NCI-H774 (cell line): ENCODE data around the gene CNKSR3.
A peak's percentile ranks its signal among the peaks of the same experiment; 100 is the strongest.

Experiments used
- DNase-seq: peaks from one replicate; lab custom pipeline; 2025; lab: John Stamatoyannopoulos, UW

CNKSR3 gene

GRCh38 chr6:154479351-154479769 lies 31.1 kb downstream of the CNKSR3 start:
- DNase-seq, result no peak

GRCh38 chr6:154478701-154479060 lies 31.8 kb downstream of the CNKSR3 start:
- no peak for DNase-seq

- no peak for DNase-seq
Measured at GRCh38 chr6:154478021-154478700, 32.3 kb downstream of the CNKSR3 start.

- DNase-seq, result no peak
Measured at GRCh38 chr6:154476494-154476893, 34.0 kb downstream of the CNKSR3 start.

GRCh38 chr6:154474648-154475428 lies 35.6 kb downstream of the CNKSR3 start:
- no peak for DNase-seq

GRCh38 chr6:154473324-154473723 lies 37.2 kb downstream of the CNKSR3 start:
- DNase-seq, result no peak

- peak; percentile 96 for DNase-seq
Measured at GRCh38 chr6:154471609-154472362, 38.7 kb downstream of the CNKSR3 start.

GRCh38 chr6:154469306-154469935 lies 41.1 kb downstream of the CNKSR3 start:
- DNase-seq, result no peak

- peak; percentile 37 for DNase-seq
Measured at GRCh38 chr6:154468760-154469159, 41.7 kb downstream of the CNKSR3 start.

GRCh38 chr6:154466971-154467679 lies 43.4 kb downstream of the CNKSR3 start:
- no peak for DNase-seq

- no peak for DNase-seq
Measured at GRCh38 chr6:154466139-154466538, 44.3 kb downstream of the CNKSR3 start.

GRCh38 chr6:154463573-154464419 lies 46.7 kb downstream of the CNKSR3 start:
- DNase-seq, result no peak

- DNase-seq, result no peak
Measured at GRCh38 chr6:154462425-154462824, 48.1 kb downstream of the CNKSR3 start.

- no peak for DNase-seq
Measured at GRCh38 chr6:154461348-154461747, 49.1 kb downstream of the CNKSR3 start.

- no peak for DNase-seq
Measured at GRCh38 chr6:154460306-154461071, 50.0 kb downstream of the CNKSR3 start.

GRCh38 chr6:154459513-154459912 lies 51.0 kb downstream of the CNKSR3 start:
- no peak for DNase-seq

GRCh38 chr6:154458565-154459470 lies 51.7 kb downstream of the CNKSR3 start:
- DNase-seq, result peak; percentile 40

GRCh38 chr6:154457881-154458284 lies 52.6 kb downstream of the CNKSR3 start:
- DNase-seq, result peak; percentile 98
